Endodermal cell (in vitro differentiated cells): ENCODE data around the gene SBK2. TPM values are rescaled to one million over a fixed set of nuclear protein-coding genes. Genes with fewer than 3 reads are reported as not detected.

ENCODE experiments used
- DNase-seq: peaks from one replicate; pipeline ENCODE4 v3.0.0-alpha.2; 2017
- H3K27ac ChIP-seq: 2 replicates; pipeline ENCODE4 v1.5.1; 2013; ENCODE audit warnings: mild to moderate bottlenecking, low read depth, low read length, moderate library complexity
- H3K27me3 ChIP-seq: 2 replicates; pipeline ENCODE4 v1.6.1; 2013; ENCODE audit warnings: mild to moderate bottlenecking, low read length, moderate library complexity; ENCODE audit not compliant: insufficient read depth, control insufficient read depth, poor library complexity, severe bottlenecking
- H3K36me3 ChIP-seq: 2 replicates; pipeline ENCODE4 v1.7.0; 2013; ENCODE audit warnings: mild to moderate bottlenecking, low read length, moderate library complexity; ENCODE audit not compliant: control insufficient read depth, insufficient read depth
- H3K4me1 ChIP-seq: one replicate; pipeline ENCODE4 v1.7.0; 2013; ENCODE audit warnings: low read length; ENCODE audit not compliant: control insufficient read depth, insufficient read depth
- H3K4me3 ChIP-seq: 2 replicates; pipeline ENCODE4 v1.5.1; 2013; ENCODE audit warnings: mild to moderate bottlenecking, low read length, moderate library complexity
- H3K9ac ChIP-seq: 2 replicates; pipeline ENCODE4 v1.6.1; 2013; ENCODE audit warnings: mild to moderate bottlenecking, low read length, moderate library complexity; ENCODE audit not compliant: poor library complexity, severe bottlenecking; ENCODE audit errors: extremely low read depth
- H3K9me3 ChIP-seq: 2 replicates; pipeline ENCODE4 v1.6.1; 2013; ENCODE audit warnings: mild to moderate bottlenecking, low read length, moderate library complexity; ENCODE audit not compliant: control insufficient read depth
- H3K27ac Mint-ChIP-seq: 2 replicates; pipeline ENCODE4 v1.8.0; 2020; ENCODE audit warnings: mixed read lengths
- H3K27me3 Mint-ChIP-seq: 2 replicates; pipeline ENCODE4 v1.8.0; 2021; ENCODE audit warnings: mild to moderate bottlenecking, mixed read lengths; ENCODE audit not compliant: insufficient read depth
- H3K36me3 Mint-ChIP-seq: 2 replicates; pipeline ENCODE4 v1.8.0; 2020; ENCODE audit warnings: low read depth, mixed read lengths
- H3K4me1 Mint-ChIP-seq: 2 replicates; pipeline ENCODE4 v1.8.0; 2020; ENCODE audit warnings: mixed read lengths
- H3K4me3 Mint-ChIP-seq: 2 replicates; pipeline ENCODE4 v1.8.0; 2020; ENCODE audit warnings: mild to moderate bottlenecking, moderate library complexity, mixed read lengths
- H3K9me3 Mint-ChIP-seq: 2 replicates; pipeline ENCODE4 v1.8.0; 2020; ENCODE audit warnings: mild to moderate bottlenecking, mixed read lengths
- CTCF ChIP-seq: fragments of 200-600 bp; sonication (generic); conservative IDR thresholded peaks from 2 replicates; pipeline ENCODE4 v1.5.0; 2021; ENCODE audit warnings: antibody characterized with exemption, mild to moderate bottlenecking
- WGBS, 2 experiments: methylation state at CpG; one replicate each; pipeline versions ENCODE4 v1.1.5 to v1.1.7; 2013; ENCODE audit warnings: missing lambda C conversion rate in 2 of 2, mixed read lengths in 1 of 2; ENCODE audit not compliant: insufficient coverage in 1 of 2, insufficient read length in 1 of 2; 5-methylcytosine and 5-hydroxymethylcytosine counted together
- total RNA-seq, 2 donors: library from RNA; stranded (reverse); fragmentation: NEBNext Ultra II Directional in 1 of 2; extraction: Animal tissue kit (Norgen Biotek cat#: 25700) in 1 of 2; gene quantifications; 2 replicates in 1 of 2; 3 replicates in 1 of 2; pipeline ENCODE4 v1.2.1, GENCODE V29; 2021

SBK2 gene
- total RNA-seq, 2 donors from 2014 or later: 3.3 to 6.6 TPM

- H3K36me3 ChIP-seq: no peaks in the 10 kb centered on the region
- no peak overlapping the region for H3K27ac ChIP-seq
- no peaks in the 10 kb centered on the region for H3K4me1 ChIP-seq
- no peaks in the 10 kb centered on the region for H3K9me3 ChIP-seq
- peaks cover 9% of the 10 kb centered on the region for H3K27me3 Mint-ChIP-seq
- no peaks in the 10 kb centered on the region for H3K27me3 ChIP-seq
- no peak for DNase-seq
- no peak overlapping the region for H3K4me3 Mint-ChIP-seq
- no peak overlapping the region for H3K9ac ChIP-seq
- H3K27ac Mint-ChIP-seq: no peak overlapping the region
- no peaks in the 10 kb centered on the region for H3K9me3 Mint-ChIP-seq
- no peaks in the 10 kb centered on the region for H3K36me3 Mint-ChIP-seq
- no peaks in the 10 kb centered on the region for H3K4me1 Mint-ChIP-seq
- no peak for TF ChIP-seq CTCF
- 85 to 100% methylated on average over 1 to 5 of the region's 5 CpGs for WGBS, 2 experiments
- no peak overlapping the region for H3K4me3 ChIP-seq
Measured at GRCh38 chr19:55538132-55538531, 1.2 kb upstream of the SBK2 start.

GRCh38 chr19:55537741-55538111, 793 bp upstream of the SBK2 start:
- H3K4me1 Mint-ChIP-seq: no peaks in the 10 kb centered on the region
- H3K36me3 Mint-ChIP-seq: no peaks in the 10 kb centered on the region
- no peak overlapping the region for H3K4me3 ChIP-seq
- no peaks in the 10 kb centered on the region for H3K27me3 ChIP-seq
- H3K27ac ChIP-seq: no peak overlapping the region
- H3K9ac ChIP-seq: no peak overlapping the region
- H3K27ac Mint-ChIP-seq: peak overlapping the region; percentile 77
- no peaks in the 10 kb centered on the region for H3K9me3 Mint-ChIP-seq
- WGBS, 2 experiments: 20 to 62% methylated on average over 1 to 5 of the region's 5 CpGs
- H3K4me1 ChIP-seq: no peaks in the 10 kb centered on the region
- peak; percentile 72 for DNase-seq
- peaks cover 9% of the 10 kb centered on the region for H3K27me3 Mint-ChIP-seq
- no peak for TF ChIP-seq CTCF
- H3K4me3 Mint-ChIP-seq: no peak overlapping the region
- no peaks in the 10 kb centered on the region for H3K9me3 ChIP-seq
- H3K36me3 ChIP-seq: no peaks in the 10 kb centered on the region

- TF ChIP-seq CTCF: no peak
- Histone ChIP-seq H3K9me3 (no peaks in the 10 kb centered on the region), H3K4me1 (no peaks in the 10 kb centered on the region), H3K27ac (no peak overlapping the region), H3K27me3 (no peaks in the 10 kb centered on the region), H3K4me3 (no peak overlapping the region), H3K36me3 (no peaks in the 10 kb centered on the region), H3K9ac (no peak overlapping the region)
- peak overlapping the region; percentile 39 for H3K4me3 Mint-ChIP-seq
- no peak for DNase-seq
- peaks cover 2% of the 10 kb centered on the region for H3K27me3 Mint-ChIP-seq
- H3K36me3 Mint-ChIP-seq: no peaks in the 10 kb centered on the region
- no peaks in the 10 kb centered on the region for H3K9me3 Mint-ChIP-seq
- H3K4me1 Mint-ChIP-seq: no peaks in the 10 kb centered on the region
- H3K27ac Mint-ChIP-seq: no peak overlapping the region
- 80 to 96% methylated on average over 1 to 11 of the region's 11 CpGs for WGBS, 2 experiments
Measured at GRCh38 chr19:55536366-55536765, 567 bp downstream of the SBK2 start.
